HepG2 (cell line): ENCODE measurements around the gene MIER2. TPM values are rescaled to one million over a fixed set of nuclear protein-coding genes. Genes with fewer than 3 reads are reported as not detected.

Experiments
- FOXC1 ChIP-seq: sonication (generic); formaldehyde crosslinking; IDR thresholded peaks from 2 replicates; pipeline ENCODE4 v1.8.0; 2022; ENCODE audit warnings: mild to moderate bottlenecking, missing genetic modification reagents, borderline replicate concordance
- MIER3 ChIP-seq: IDR thresholded peaks from 2 replicates; pipeline ENCODE4 v1.6.1; 2016; ENCODE audit warnings: missing compliant biosample characterization, borderline replicate concordance
- NONO ChIP-seq, 2 experiments: fragments of 450-650 bp in 1 of 2; sonication (generic) in 1 of 2; formaldehyde crosslinking in 1 of 2; IDR thresholded peaks in 1 of 2; conservative IDR thresholded peaks in 1 of 2; 2 replicates each; pipeline versions ENCODE4 v1.6.1 to v1.8.0; 2017 to 2022; ENCODE audit warnings: mild to moderate bottlenecking in 1 of 2, missing genetic modification reagents in 1 of 2, moderate library complexity in 1 of 2
- ZNF17 ChIP-seq: sonication (generic); formaldehyde crosslinking; IDR thresholded peaks from 2 replicates; pipeline ENCODE4 v1.5.0; 2020; ENCODE audit warnings: mild to moderate bottlenecking, missing genetic modification reagents
- ZNF44 ChIP-seq: sonication (generic); formaldehyde crosslinking; IDR thresholded peaks from 2 replicates; pipeline ENCODE4 v1.5.1; 2020; ENCODE audit warnings: mild to moderate bottlenecking, missing genetic modification reagents
- ZNF775 ChIP-seq: sonication (generic); formaldehyde crosslinking; IDR thresholded peaks from 2 replicates; pipeline ENCODE4 v1.4.0; 2020; ENCODE audit warnings: missing genetic modification reagents, mild to moderate bottlenecking, moderate library complexity, borderline replicate concordance
- polyA plus RNA-seq, 8 experiments: library from polyadenylated mRNA; depleted of rRNA in 3 of 8; stranded (reverse) in 7 of 8; unstranded in 1 of 8; fragments of >200 nt; fragmentation: Illumina TruSeq in 4 of 8; extraction: Trizol in 4 of 8; gene quantifications; 2 replicates each; pipeline versions ENCODE4 v1.2.1 to v1.2.3, GENCODE V29; 2011 to 2016; ENCODE audit warnings: low read depth in 4 of 8, missing spikeins in 1 of 8, mixed read lengths in 1 of 8; ENCODE audit not compliant: insufficient read depth in 1 of 8
- total RNA-seq, 5 experiments: library from RNA; depleted of rRNA; stranded (reverse); fragments of >200 nt; fragmentation: Illumina TruSeq; extraction: Trizol; gene quantifications; 2 replicates each; pipeline ENCODE4 v1.2.3, GENCODE V29; 2016; ENCODE audit warnings: low read depth in 1 of 5
- TF ChIP-seq, protein P1 (sequence below), 2 experiments: sonication (generic) in 1 of 2; formaldehyde crosslinking in 1 of 2; IDR thresholded peaks; 2 replicates each; pipeline versions ENCODE4 v1.5.1 to v1.6.1; 2011 to 2020; ENCODE audit warnings: borderline replicate concordance in 1 of 2, low read depth in 1 of 2, low read length in 1 of 2, mild to moderate bottlenecking in 1 of 2, missing genetic modification reagents in 1 of 2, moderate library complexity in 1 of 2
- TF ChIP-seq, protein P2 (sequence below): sonication (generic); formaldehyde crosslinking; IDR thresholded peaks from 2 replicates; pipeline ENCODE4 v1.8.0; 2022; ENCODE audit warnings: mild to moderate bottlenecking, missing genetic modification reagents, borderline replicate concordance
- TF ChIP-seq, protein P3 (sequence below): sonication (generic); formaldehyde crosslinking; IDR thresholded peaks from 2 replicates; pipeline ENCODE4 v1.4.0; 2020; ENCODE audit warnings: missing genetic modification reagents
- TF ChIP-seq, protein P4 (sequence below), 2 experiments: IDR thresholded peaks; 2 replicates each; pipeline ENCODE4 v1.6.1; 2011 to 2012; ENCODE audit warnings: low read length in 2 of 2, borderline replicate concordance in 1 of 2, low read depth in 1 of 2, mild to moderate bottlenecking in 1 of 2, moderate library complexity in 1 of 2
- TF ChIP-seq, protein P5 (sequence below): sonication (generic); formaldehyde crosslinking; IDR thresholded peaks from 2 replicates; pipeline ENCODE4 v1.4.0; 2020; ENCODE audit warnings: missing genetic modification reagents, mild to moderate bottlenecking, borderline replicate concordance
- TF ChIP-seq, protein P6 (sequence below): sonication (generic); formaldehyde crosslinking; IDR thresholded peaks from 2 replicates; pipeline ENCODE4 v1.5.0; 2020; ENCODE audit warnings: mild to moderate bottlenecking, missing genetic modification reagents, borderline replicate concordance

Gene MIER2
- total and polyA plus RNA-seq, 2 of the 13 experiments (the other 11 are each of a cell fraction or from before 2014, with no cell fraction given): 9.6 to 25.7 TPM

DNA sequence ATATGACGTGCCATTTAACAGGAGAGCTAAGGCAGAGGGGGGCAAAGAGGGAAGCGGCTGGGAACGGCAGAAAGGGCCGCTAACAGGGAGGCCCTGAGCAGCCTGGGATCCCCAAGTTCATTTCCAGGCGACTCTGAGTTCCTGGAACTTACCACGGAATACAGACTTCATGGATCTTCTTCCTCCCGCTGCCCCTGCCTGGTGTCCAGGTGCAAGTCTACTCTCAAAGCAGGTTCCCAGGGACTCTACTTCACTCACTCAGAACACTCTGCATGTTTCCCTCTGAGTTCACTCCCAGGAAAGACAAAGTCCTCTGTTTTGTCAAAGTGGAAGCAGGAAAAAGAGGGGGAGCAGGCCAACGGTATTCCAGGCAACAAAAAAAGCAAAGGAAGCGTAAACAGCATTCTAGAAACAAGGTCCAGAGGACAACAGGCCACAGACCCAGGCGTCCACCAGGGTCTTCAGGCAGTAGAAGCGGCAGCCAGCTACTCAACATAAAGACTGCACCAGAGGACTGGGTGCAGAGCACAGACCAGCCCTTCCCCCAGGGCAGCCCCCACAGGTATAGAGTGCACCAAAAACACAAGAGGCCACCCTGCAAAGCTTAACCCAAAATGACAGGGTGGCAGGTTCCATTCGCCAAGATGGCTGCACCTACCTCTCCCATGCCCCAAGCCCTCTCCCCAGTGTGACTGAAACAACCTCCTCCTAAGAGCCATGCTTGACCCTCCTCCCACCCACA lies 3.0 kb downstream of the MIER2 start (continued):
- TF ChIP-seq, protein P1, sequence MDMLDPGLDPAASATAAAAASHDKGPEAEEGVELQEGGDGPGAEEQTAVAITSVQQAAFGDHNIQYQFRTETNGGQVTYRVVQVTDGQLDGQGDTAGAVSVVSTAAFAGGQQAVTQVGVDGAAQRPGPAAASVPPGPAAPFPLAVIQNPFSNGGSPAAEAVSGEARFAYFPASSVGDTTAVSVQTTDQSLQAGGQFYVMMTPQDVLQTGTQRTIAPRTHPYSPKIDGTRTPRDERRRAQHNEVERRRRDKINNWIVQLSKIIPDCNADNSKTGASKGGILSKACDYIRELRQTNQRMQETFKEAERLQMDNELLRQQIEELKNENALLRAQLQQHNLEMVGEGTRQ (IDR thresholded peaks at IDR 0.05; ENCODE audit: low read depth, low read length): no peak
- TF ChIP-seq, protein P1 (CRISPR knock-in tag; IDR thresholded peaks at IDR 0.05; ENCODE audit: borderline replicate concordance): no peak
- TF ChIP-seq NONO (IDR thresholded peaks at IDR 0.05): no peak
- no peak for TF ChIP-seq NONO (CRISPR knock-in tag; conservative IDR thresholded peaks at IDR 0.05)
- no peak for TF ChIP-seq MIER3
- no peak for TF ChIP-seq ZNF44 (CRISPR knock-in tag)
- TF ChIP-seq, protein P2, sequence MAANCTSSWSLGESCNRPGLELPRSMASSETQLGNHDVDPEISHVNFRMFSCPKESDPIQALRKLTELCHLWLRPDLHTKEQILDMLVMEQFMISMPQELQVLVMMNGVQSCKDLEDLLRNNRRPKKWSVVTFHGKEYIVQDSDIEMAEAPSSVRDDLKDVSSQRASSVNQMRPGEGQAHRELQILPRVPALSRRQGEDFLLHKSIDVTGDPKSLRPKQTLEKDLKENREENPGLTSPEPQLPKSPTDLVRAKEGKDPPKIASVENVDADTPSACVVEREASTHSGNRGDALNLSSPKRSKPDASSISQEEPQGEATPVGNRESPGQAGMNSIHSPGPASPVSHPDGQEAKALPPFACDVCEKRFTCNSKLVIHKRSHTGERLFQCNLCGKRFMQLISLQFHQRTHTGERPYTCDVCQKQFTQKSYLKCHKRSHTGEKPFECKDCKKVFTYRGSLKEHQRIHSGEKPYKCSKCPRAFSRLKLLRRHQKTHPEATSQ: no peak
- TF ChIP-seq, protein P3, sequence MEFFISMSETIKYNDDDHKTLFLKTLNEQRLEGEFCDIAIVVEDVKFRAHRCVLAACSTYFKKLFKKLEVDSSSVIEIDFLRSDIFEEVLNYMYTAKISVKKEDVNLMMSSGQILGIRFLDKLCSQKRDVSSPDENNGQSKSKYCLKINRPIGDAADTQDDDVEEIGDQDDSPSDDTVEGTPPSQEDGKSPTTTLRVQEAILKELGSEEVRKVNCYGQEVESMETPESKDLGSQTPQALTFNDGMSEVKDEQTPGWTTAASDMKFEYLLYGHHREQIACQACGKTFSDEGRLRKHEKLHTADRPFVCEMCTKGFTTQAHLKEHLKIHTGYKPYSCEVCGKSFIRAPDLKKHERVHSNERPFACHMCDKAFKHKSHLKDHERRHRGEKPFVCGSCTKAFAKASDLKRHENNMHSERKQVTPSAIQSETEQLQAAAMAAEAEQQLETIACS (CRISPR knock-in tag): no peak
- no peak for TF ChIP-seq ZNF775
- no peak for TF ChIP-seq ZNF17 (CRISPR knock-in tag)
- TF ChIP-seq FOXC1 (CRISPR knock-in tag): no peak
- TF ChIP-seq, protein P4, sequence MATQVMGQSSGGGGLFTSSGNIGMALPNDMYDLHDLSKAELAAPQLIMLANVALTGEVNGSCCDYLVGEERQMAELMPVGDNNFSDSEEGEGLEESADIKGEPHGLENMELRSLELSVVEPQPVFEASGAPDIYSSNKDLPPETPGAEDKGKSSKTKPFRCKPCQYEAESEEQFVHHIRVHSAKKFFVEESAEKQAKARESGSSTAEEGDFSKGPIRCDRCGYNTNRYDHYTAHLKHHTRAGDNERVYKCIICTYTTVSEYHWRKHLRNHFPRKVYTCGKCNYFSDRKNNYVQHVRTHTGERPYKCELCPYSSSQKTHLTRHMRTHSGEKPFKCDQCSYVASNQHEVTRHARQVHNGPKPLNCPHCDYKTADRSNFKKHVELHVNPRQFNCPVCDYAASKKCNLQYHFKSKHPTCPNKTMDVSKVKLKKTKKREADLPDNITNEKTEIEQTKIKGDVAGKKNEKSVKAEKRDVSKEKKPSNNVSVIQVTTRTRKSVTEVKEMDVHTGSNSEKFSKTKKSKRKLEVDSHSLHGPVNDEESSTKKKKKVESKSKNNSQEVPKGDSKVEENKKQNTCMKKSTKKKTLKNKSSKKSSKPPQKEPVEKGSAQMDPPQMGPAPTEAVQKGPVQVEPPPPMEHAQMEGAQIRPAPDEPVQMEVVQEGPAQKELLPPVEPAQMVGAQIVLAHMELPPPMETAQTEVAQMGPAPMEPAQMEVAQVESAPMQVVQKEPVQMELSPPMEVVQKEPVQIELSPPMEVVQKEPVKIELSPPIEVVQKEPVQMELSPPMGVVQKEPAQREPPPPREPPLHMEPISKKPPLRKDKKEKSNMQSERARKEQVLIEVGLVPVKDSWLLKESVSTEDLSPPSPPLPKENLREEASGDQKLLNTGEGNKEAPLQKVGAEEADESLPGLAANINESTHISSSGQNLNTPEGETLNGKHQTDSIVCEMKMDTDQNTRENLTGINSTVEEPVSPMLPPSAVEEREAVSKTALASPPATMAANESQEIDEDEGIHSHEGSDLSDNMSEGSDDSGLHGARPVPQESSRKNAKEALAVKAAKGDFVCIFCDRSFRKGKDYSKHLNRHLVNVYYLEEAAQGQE (IDR thresholded peaks at IDR 0.05; ENCODE audit: borderline replicate concordance in 1 of 2, low read depth in 1 of 2, low read length in 2 of 2): no peak
- TF ChIP-seq, protein P5, sequence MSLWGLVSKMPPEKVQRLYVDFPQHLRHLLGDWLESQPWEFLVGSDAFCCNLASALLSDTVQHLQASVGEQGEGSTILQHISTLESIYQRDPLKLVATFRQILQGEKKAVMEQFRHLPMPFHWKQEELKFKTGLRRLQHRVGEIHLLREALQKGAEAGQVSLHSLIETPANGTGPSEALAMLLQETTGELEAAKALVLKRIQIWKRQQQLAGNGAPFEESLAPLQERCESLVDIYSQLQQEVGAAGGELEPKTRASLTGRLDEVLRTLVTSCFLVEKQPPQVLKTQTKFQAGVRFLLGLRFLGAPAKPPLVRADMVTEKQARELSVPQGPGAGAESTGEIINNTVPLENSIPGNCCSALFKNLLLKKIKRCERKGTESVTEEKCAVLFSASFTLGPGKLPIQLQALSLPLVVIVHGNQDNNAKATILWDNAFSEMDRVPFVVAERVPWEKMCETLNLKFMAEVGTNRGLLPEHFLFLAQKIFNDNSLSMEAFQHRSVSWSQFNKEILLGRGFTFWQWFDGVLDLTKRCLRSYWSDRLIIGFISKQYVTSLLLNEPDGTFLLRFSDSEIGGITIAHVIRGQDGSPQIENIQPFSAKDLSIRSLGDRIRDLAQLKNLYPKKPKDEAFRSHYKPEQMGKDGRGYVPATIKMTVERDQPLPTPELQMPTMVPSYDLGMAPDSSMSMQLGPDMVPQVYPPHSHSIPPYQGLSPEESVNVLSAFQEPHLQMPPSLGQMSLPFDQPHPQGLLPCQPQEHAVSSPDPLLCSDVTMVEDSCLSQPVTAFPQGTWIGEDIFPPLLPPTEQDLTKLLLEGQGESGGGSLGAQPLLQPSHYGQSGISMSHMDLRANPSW: no peak
- TF ChIP-seq, protein P6, sequence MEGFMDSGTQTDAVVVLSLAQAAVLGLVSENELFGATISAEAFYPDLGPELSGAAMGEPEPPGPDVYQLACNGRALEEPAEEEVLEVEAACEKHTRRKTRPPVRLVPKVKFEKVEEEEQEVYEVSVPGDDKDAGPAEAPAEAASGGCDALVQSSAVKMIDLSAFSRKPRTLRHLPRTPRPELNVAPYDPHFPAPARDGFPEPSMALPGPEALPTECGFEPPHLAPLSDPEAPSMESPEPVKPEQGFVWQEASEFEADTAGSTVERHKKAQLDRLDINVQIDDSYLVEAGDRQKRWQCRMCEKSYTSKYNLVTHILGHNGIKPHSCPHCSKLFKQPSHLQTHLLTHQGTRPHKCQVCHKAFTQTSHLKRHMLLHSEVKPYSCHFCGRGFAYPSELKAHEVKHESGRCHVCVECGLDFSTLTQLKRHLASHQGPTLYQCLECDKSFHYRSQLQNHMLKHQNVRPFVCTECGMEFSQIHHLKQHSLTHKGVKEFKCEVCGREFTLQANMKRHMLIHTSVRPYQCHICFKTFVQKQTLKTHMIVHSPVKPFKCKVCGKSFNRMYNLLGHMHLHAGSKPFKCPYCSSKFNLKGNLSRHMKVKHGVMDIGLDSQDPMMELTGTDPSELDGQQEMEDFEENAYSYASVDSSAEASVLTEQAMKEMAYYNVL (CRISPR knock-in tag): 0 out of 2 replicates have a peak, but pooled peaks have one; percentile 24
